HG03064 (cell line): Measurements from ENCODE around the gene BMERB1.
"Not testable (repeated sequence)": the region's sequence is repeated elsewhere in the genome, so short reads cannot be mapped to it uniquely, and the experiment has no call there.

Experiments used
- ATAC-seq: cut with Tn5 transposase; IDR thresholded peaks from one replicate; pipeline ENCODE4 v1.9.1; 2021; ENCODE audit warnings: low read depth; ENCODE audit not compliant: unreplicated experiment

Gene BMERB1

GRCh38 chr16:15459791-15460190 lies 25.4 kb downstream of the BMERB1 start:
- ATAC-seq = no peak

- ATAC-seq = no peak
Observed at GRCh38 chr16:15460601-15461000, 26.2 kb downstream of the BMERB1 start.

DNA sequence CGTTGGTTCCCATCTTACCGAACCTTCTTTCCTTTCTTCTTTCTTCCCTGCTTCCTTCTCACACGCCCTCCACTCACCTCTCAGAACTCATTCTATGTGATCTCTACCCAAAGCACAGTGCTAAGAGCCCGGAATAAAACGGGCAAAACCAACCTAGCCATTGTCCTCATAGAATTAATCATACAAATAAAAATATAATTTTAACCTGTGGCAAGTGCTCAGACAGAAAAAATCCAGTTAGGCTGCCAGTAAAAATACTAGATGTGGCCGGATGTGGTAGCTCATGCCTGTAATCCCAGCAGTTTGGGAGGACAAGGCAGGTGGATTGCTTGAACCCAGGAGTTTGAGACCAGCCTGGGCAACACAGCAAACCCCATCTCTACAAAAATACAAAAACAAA lies 27.0 kb downstream of the BMERB1 start:
- no peak for ATAC-seq

GRCh38 chr16:15464401-15465186 lies 30.2 kb downstream of the BMERB1 start:
- no peak for ATAC-seq

GRCh38 chr16:15466131-15466530 lies 31.7 kb downstream of the BMERB1 start:
- ATAC-seq = no peak

DNA sequence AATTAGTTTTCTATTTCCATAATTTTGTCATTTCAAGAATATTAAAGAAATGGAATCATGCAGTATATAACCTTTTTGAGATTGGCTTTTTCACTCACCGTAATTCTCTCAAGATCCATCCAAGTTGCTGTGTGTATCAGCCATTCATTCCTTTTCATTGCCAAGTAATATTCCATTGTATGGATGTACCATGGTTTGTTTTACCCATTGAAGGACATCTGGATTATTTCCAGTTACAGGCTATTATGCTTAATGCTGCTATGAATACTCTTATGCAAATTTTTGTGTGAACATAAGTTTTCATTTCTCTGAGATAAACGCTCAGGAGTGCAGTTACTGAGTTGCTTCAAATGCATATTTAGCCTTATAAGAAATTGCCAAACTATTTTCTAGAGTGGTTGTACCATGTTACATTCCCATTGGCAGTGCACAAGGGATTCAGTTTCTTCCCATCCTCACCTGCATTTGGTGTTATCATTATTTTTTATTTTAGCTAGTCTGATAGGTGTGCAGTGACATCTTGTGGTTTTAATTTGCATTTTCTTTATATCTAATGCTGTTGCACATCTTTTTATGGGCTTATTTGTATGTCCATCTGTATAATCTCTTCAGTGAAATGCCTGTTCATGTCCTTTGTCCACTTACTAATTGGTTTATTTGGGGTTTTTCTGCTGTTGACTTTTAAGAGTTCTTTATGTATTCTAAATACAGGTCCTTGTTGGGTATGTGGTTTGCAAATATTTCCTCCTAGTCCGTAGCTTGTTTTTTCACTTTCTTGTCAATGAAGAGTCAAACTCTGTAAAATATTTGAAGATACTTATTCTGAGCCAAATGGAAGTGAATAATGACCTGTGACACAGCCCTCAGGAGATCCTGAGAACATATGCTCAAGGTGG lies 32.7 kb downstream of the BMERB1 start:
- ATAC-seq = no peak

GRCh38 chr16:15476971-15477370 lies 42.6 kb downstream of the BMERB1 start:
- not testable (repeated sequence) for ATAC-seq

DNA sequence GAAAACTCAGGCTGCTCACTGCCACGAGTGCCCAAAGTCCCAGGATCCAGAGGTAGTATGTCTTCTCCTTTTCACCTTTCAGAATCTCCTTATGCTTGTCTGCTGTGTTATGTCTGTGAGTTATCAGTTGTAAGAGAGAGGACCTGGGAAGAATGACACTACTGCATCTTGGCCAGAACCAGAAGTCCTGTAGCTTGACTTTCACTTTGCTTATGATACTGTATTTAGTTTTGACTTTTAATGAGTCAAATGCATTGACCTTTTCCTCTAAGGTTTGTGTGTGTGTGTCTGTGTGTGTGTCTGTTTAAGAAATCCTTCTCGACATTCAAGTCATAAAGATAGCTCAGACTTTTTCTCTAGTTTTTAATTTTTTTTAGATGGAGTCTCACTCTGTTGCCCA lies 43.4 kb downstream of the BMERB1 start:
- ATAC-seq = no peak

- no peak for ATAC-seq
Observed at GRCh38 chr16:15482068-15482747, 47.8 kb downstream of the BMERB1 start.

GRCh38 chr16:15482748-15483298 lies 48.4 kb downstream of the BMERB1 start:
- ATAC-seq = no peak

DNA sequence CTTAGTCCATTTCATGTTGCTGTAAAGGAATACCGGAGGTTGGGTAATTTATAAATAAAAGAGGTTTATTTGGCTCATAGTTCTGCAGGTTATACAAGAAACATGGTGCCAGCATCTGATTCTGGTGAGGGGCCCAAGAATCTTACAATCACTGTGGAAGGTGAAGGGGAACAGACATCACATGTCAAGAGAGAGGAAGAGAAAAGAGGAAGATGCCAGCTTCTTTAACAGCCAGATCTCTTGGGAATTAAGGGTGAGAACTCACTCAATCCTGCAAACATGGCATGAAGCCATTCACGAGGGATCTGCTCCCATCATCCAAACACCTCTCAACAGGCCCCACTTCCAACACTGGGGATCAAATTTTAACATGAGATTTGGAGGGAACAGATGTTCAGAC lies 49.5 kb downstream of the BMERB1 start:
- ATAC-seq = no peak

- ATAC-seq = no peak
Observed at GRCh38 chr16:15484662-15485061, 50.3 kb downstream of the BMERB1 start.

GRCh38 chr16:15485175-15485574 lies 50.8 kb downstream of the BMERB1 start:
- no peak for ATAC-seq

DNA sequence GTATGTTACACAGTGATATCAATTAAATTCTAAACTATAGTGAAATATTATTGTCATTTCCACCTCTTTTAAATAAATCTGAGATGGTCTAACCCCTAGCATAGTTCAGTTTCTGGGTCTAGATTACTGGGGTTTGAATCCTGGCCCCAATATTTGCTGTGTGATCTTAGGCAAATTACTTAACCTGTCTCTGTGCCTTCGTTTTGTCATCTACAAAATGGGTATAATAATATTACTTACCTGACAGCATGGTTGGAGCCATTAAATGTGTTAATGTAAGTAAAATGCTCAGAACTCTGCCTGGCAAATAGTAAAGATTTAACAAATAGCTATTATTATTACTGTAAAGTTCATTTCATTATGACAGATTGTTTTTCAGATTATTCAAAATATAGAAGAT lies 52.3 kb downstream of the BMERB1 start:
- no peak for ATAC-seq

DNA sequence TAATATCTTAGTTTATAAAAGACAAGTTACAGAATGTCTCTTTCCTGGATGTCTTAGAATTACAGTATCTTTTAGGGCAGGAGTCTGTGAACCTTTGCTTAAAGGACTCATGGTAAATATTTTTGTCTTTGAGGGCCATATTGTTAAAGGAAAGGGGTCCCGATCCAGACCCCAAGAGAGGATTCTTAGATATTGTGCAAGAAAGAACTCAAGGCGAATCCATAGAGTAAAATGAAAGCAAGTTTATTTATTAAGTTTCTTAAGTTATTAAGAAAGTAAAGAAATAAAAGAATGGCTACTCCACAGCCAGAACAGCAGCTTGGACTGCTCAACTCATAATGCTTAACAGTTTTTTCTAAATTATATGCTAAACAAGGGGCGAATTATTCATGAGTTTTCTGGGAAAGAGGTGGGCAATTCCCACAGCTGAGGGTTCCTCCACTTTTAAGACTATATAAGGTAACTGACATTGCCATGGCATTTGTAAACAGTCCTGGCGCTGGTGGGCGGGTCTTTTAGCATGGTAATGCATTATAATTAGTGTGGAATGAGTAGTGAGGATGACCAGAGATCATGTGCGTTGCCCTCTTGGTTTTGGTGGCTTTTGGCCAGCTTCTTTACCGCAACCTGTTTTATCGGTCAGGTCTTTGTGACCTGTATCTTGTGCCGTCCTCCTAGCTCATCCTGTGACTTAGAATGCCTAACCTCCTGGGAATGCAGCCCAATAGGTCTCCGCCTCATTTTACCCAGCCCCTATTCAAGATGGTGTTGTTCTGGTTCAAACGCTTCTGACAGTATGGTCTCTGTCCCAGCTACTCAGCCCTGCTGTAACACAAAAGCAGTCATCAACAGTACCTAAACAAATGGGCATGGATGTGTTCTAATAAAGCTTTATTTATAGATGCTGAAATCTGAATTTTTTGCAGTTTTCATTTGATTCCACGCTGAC lies 53.2 kb downstream of the BMERB1 start:
- no peak for ATAC-seq

DNA sequence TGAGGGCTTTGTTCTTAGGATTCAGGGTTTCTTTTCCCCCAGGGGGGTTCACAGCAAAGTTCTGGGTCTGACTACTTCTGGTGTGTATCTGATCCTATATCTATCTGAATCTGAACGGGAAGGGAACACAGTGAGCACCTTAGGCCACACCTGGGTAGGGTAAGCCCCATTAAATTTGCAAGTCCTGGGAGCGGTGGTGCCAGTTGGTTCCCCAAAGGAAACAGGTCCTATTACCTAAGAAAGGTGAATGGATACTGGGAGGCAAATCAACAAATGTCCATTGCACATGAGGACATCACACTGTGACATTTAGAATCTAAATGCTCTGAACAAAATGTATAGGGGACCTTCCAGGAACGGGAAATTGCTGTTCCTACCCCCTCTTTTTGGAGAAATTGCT lies 54.6 kb downstream of the BMERB1 start:
- ATAC-seq = no peak

- ATAC-seq = no peak
Observed at GRCh38 chr16:15490123-15490711, 55.8 kb downstream of the BMERB1 start.

- ATAC-seq = no peak
Observed at GRCh38 chr16:15491411-15491810, 57.0 kb downstream of the BMERB1 start.

DNA sequence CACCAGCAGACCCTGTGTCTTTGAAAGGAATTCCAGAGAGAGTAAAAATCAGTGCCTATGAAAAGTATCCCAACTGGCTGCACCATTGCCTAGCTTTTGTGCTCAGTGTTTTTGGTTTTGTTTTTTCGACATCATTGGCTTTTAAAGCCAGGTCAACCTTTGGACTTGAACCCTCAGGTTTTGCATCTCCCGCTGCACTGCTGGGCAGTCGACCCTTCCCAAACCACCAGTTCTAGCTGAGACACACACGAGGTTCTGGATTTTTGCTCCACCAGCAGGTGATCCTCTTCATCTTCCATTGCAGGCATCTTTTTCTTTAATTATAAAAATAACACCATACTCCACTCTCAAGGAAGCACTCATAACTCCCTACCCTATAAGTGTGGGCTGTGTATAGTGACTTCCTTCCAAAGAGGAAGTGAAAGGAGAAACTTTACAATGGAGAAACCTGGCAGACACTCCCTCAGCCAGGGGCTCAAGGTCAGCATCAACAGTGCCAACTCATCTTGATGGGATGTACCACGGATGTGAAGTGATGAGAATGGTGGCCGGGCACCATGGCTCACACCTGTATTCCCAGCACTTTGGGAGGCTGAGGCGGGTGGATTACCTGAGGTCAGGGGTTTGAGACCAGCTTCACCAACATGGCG lies 57.8 kb downstream of the BMERB1 start:
- ATAC-seq = no peak
